Lower leg skin (tissue), 3 donors: Measurements from ENCODE around the gene DIO3.

Experiments
- POLR2A ChIP-seq, 2 donors: fragments of 450-650 bp; IDR thresholded peaks; one replicate each; pipeline ENCODE4 v1.6.1; 2016 to 2017; ENCODE audit warnings: antibody characterized with exemption in 2 of 2, mild to moderate bottlenecking in 1 of 2, moderate library complexity in 1 of 2
- TF ChIP-seq, protein P1 (sequence below), 3 donors: fragments of 450-650 bp; IDR thresholded peaks; one replicate each; pipeline ENCODE4 v1.5.1; 2016; ENCODE audit warnings: antibody characterized with exemption in 3 of 3, mild to moderate bottlenecking in 3 of 3, moderate library complexity in 2 of 3

DNA sequence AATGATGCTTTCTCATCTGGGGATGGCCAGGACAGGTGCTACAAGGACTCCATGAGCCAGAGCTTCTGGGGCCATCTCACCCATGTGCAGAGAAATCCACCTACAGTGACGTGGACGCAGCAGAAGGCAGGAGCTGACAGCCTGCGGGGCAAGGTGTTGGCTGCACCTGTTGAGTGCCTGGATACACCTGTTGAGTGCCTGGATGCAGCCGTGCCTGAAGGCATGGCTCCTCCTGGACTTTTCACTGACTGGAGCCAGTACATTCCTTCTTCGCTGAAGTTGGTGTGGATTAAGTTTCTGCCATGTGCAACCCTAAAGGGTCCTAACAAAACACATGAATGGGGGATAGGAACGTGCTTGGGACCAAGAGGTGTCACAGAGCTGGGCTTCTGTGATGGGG lies 7.4 kb upstream of the DIO3 start:
- TF ChIP-seq, protein P1, sequence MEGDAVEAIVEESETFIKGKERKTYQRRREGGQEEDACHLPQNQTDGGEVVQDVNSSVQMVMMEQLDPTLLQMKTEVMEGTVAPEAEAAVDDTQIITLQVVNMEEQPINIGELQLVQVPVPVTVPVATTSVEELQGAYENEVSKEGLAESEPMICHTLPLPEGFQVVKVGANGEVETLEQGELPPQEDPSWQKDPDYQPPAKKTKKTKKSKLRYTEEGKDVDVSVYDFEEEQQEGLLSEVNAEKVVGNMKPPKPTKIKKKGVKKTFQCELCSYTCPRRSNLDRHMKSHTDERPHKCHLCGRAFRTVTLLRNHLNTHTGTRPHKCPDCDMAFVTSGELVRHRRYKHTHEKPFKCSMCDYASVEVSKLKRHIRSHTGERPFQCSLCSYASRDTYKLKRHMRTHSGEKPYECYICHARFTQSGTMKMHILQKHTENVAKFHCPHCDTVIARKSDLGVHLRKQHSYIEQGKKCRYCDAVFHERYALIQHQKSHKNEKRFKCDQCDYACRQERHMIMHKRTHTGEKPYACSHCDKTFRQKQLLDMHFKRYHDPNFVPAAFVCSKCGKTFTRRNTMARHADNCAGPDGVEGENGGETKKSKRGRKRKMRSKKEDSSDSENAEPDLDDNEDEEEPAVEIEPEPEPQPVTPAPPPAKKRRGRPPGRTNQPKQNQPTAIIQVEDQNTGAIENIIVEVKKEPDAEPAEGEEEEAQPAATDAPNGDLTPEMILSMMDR (IDR thresholded peaks at IDR 0.05): no peak
- TF ChIP-seq POLR2A (IDR thresholded peaks at IDR 0.05): no peak
